Measurements from ENCODE around the gene YOD1. TPM values are rescaled to one million over a fixed set of nuclear protein-coding genes. Genes with fewer than 3 reads are reported as not detected.

Gene YOD1
- total RNA-seq, 1 experiment from 2014 or later: 12.5 TPM

DNA sequence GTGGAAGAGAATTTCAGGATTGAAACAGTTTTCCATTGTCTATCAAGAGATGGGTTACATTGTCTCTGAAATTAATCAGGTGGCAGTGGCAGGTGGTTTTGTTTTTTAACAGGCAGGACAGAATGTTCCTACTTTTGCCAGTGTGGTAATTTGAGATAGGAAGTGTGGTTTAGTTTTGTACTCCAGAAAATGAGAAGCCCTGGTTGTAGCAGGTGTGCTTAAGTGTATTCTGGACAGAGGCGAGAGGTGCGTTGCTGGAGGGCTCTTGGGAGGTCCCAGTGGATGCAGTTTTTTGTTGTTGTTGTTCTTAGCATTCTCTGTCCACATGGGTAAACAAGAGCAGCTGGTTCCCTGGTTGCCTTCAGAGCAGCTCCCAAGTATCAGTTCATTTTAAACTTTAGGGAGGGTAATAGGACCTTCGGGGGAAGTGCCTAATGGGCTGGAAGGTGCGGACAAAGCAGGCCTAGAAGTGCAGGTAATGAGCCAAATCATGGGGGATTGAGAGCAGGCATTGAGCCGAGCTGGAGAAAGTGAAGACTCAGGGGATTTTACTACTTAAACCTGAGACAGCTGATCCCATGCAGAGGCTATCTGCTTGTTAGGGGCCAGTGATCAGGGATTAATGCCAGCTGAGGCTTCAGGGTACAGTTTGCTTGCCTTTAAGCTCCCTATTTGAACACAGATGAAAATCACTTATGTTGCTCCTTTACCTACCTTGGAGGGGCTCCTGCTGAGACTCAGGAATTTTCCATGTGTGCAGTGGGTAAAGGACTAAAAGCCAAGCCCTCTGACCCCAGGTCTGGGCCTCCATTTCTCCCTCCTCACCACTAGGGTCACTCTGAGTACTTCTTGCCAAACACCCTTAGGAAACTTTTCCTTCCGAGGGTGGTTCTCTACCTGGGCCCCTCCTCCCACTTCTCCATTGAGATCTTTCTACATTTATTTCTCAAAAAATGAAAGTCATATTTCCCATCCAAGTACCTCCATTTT lies 8.2 kb upstream of the YOD1 start:
- CTCF ChIA-PET: no interaction called here
- DNase-seq: no peak
- no peak overlapping the region for H2AFZ ChIP-seq
- no peak overlapping the region for H3K4me3 ChIP-seq
- no peaks in the 10 kb centered on the region for H3K9me3 ChIP-seq (ENCODE audit: insufficient read depth, low read depth)
- intact Hi-C loops (cut with micrococcal nuclease; ENCODE audit: unreplicated experiment): loop anchor here (10.0 kb wide), 1 partner anchor 424 kb away; the partner anchor contains the start of gene DYRK3
- no TSS peak for BruUV-seq (replicated peaks)
- H3K36me3 ChIP-seq (ENCODE audit: low read depth): peaks cover 12% of the 10 kb centered on the region; the same call in 1 of the 2 replicates
- TF ChIP-seq, protein P1, sequence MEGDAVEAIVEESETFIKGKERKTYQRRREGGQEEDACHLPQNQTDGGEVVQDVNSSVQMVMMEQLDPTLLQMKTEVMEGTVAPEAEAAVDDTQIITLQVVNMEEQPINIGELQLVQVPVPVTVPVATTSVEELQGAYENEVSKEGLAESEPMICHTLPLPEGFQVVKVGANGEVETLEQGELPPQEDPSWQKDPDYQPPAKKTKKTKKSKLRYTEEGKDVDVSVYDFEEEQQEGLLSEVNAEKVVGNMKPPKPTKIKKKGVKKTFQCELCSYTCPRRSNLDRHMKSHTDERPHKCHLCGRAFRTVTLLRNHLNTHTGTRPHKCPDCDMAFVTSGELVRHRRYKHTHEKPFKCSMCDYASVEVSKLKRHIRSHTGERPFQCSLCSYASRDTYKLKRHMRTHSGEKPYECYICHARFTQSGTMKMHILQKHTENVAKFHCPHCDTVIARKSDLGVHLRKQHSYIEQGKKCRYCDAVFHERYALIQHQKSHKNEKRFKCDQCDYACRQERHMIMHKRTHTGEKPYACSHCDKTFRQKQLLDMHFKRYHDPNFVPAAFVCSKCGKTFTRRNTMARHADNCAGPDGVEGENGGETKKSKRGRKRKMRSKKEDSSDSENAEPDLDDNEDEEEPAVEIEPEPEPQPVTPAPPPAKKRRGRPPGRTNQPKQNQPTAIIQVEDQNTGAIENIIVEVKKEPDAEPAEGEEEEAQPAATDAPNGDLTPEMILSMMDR (conservative IDR thresholded peaks at IDR 0.05): no peak
- no peak for TF ChIP-seq EZH2 (IDR thresholded peaks at IDR 0.05; ENCODE audit: low read depth)
- H4K20me1 ChIP-seq (ENCODE audit: insufficient read depth): no peaks in the 10 kb centered on the region
- no peak overlapping the region for H3K27ac ChIP-seq
- no peaks in the 10 kb centered on the region for H3K4me1 ChIP-seq (replicated peaks; ENCODE audit: insufficient read depth)
- no peak overlapping the region for H3K4me2 ChIP-seq
- H3K9me2 ChIP-seq (ENCODE audit: insufficient read depth): no peaks in the 10 kb centered on the region
- H3K79me2 ChIP-seq (ENCODE audit: low read depth): no peaks in the 10 kb centered on the region
- peaks cover 4% of the 10 kb centered on the region; the same call in 1 of the 2 replicates for H3F3A ChIP-seq (ENCODE audit: insufficient read depth, low read depth)
- no peaks in the 10 kb centered on the region for H3K27me3 ChIP-seq (ENCODE audit: insufficient read depth, low read depth)
- POLR2A ChIA-PET (ENCODE audit: unreplicated experiment): no interaction called here

DNA sequence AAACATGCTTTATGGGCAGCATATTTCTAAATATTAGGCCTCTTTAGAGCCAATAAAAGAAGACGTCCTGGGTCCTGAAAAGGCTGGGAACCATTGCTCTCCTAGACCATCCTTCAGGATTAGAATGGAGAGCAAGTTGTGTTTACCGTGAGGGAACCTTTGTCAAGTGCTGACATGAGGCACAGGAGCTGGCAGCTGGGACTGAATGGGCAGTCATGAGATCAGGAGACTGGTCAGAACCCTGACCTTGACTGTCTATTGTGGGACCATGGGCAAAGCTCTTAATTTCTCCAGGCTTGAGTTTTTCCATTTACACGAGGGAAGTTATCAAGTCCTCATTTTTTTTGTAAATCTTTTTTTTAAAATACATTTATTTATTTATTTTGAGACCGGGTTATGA lies 7.2 kb upstream of the YOD1 start:
- DNase-seq: no peak
- no peak overlapping the region for H3K4me3 ChIP-seq
- intact Hi-C loops (cut with micrococcal nuclease; ENCODE audit: unreplicated experiment): loop anchor here (10.0 kb wide), 1 partner anchor 423 kb away; the partner anchor contains the start of gene DYRK3
- no peaks in the 10 kb centered on the region for H3K79me2 ChIP-seq (ENCODE audit: low read depth)
- no peaks in the 10 kb centered on the region for H4K20me1 ChIP-seq (ENCODE audit: insufficient read depth)
- H3K9me2 ChIP-seq (ENCODE audit: insufficient read depth): no peaks in the 10 kb centered on the region
- H3F3A ChIP-seq (ENCODE audit: insufficient read depth, low read depth): peaks cover 12% of the 10 kb centered on the region; the same call in 1 of the 2 replicates
- H3K4me1 ChIP-seq (replicated peaks; ENCODE audit: insufficient read depth): no peaks in the 10 kb centered on the region
- POLR2A ChIA-PET (ENCODE audit: unreplicated experiment): interaction anchor here (1.0 kb wide), 1 partner anchor 554 kb away, joined by 3 read pairs; no protein-coding TSS in a partner anchor
- H3K36me3 ChIP-seq (ENCODE audit: low read depth): peaks cover 12% of the 10 kb centered on the region; the same call in 1 of the 2 replicates
- H3K9me3 ChIP-seq (ENCODE audit: insufficient read depth, low read depth): no peaks in the 10 kb centered on the region
- no peak for TF ChIP-seq EZH2 (IDR thresholded peaks at IDR 0.05; ENCODE audit: low read depth)
- TF ChIP-seq, protein P1 (conservative IDR thresholded peaks at IDR 0.05): no peak
- BruUV-seq (replicated peaks): no TSS peak
- H3K27me3 ChIP-seq (ENCODE audit: insufficient read depth, low read depth): no peaks in the 10 kb centered on the region
- no peak overlapping the region for H3K27ac ChIP-seq
- no peak overlapping the region for H3K4me2 ChIP-seq
- CTCF ChIA-PET: no interaction called here
- H2AFZ ChIP-seq: no peak overlapping the region

DNA sequence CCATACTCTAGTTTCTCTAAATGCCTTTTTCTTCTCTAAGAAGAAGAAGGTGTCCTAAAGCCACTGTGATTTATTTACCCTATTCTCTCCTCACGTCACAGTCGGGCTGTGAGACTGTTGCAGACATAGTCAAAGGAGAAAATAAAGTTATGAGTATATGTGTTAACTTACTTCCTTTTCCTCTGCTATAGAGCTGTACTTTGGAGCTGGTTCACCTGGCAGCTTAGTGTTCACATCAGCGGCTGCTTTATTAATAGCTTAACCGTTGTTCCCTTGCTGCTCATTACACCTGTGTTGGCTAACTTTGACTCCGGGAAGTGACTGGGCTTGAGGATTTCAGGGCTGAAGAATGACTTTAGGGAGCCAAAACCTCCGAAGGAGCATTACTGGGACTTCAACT lies 5.7 kb upstream of the YOD1 start:
- no peaks in the 10 kb centered on the region for H4K20me1 ChIP-seq (ENCODE audit: insufficient read depth)
- no peaks in the 10 kb centered on the region; the same call in 1 of the 2 replicates for H3K36me3 ChIP-seq (ENCODE audit: low read depth)
- no TSS peak for BruUV-seq (replicated peaks)
- ChIA-PET CTCF (interaction anchor here (0.6 kb wide), 1 partner anchor 75 kb away, joined by 4 read pairs; no protein-coding TSS in a partner anchor), POLR2A (ENCODE audit: unreplicated experiment) (no interaction called here)
- no peaks in the 10 kb centered on the region for H3K9me2 ChIP-seq (ENCODE audit: insufficient read depth)
- H2AFZ ChIP-seq: no peak overlapping the region
- no peak overlapping the region for H3K27ac ChIP-seq
- peaks cover 9% of the 10 kb centered on the region for H3K79me2 ChIP-seq (ENCODE audit: low read depth)
- no peak for DNase-seq
- intact Hi-C loops (cut with micrococcal nuclease; ENCODE audit: unreplicated experiment): loop anchor here (10.0 kb wide), 1 partner anchor 422 kb away; the partner anchor contains the start of gene DYRK3
- H3K4me2 ChIP-seq: no peak overlapping the region
- no peaks in the 10 kb centered on the region for H3K9me3 ChIP-seq (ENCODE audit: insufficient read depth, low read depth)
- H3K27me3 ChIP-seq (ENCODE audit: insufficient read depth, low read depth): no peaks in the 10 kb centered on the region
- peaks cover 23% of the 10 kb centered on the region for H3F3A ChIP-seq (ENCODE audit: insufficient read depth, low read depth)
- H3K4me3 ChIP-seq: no peak overlapping the region
- peaks cover 6% of the 10 kb centered on the region for H3K4me1 ChIP-seq (replicated peaks; ENCODE audit: insufficient read depth)
- TF ChIP-seq EZH2 (IDR thresholded peaks at IDR 0.05; ENCODE audit: low read depth): no peak
- TF ChIP-seq, protein P1 (conservative IDR thresholded peaks at IDR 0.05): no peak

All from PC-9 (cell line).